Keratinocyte (primary cell): Measurements from ENCODE around the gene ZC3H12C. TPM values are rescaled to one million over a fixed set of nuclear protein-coding genes. Genes with fewer than 3 reads are reported as not detected.

Experiments
- DNase-seq: peaks from one replicate; pipeline ENCODE4 v3.0.0-alpha.2; 2011; ENCODE audit warnings: low read depth, missing footprints, low spot score
- FAIRE-seq: peaks from 2 replicates; lab custom pipeline; 2011; peaks lifted over from hg19 to GRCh38; lab: Jason Lieb, UNC
- H2AFZ ChIP-seq: 2 replicates; pipeline ENCODE4 v1.6.0; 2012; ENCODE audit warnings: low read length, control low read depth, inconsistent platforms; ENCODE audit not compliant: control insufficient read depth
- H3K27ac ChIP-seq: 2 replicates; pipeline ENCODE4 v1.5.1; 2011; ENCODE audit warnings: low read length; ENCODE audit not compliant: control insufficient read depth, insufficient read depth
- H3K27me3 ChIP-seq: 3 replicates; pipeline ENCODE4 v1.6.0; 2011; ENCODE audit warnings: low read length; ENCODE audit not compliant: control insufficient read depth, insufficient read depth; ENCODE audit errors: extremely low read depth
- H3K36me3 ChIP-seq, 2 experiments: 2 replicates in 1 of 2; 3 replicates in 1 of 2; pipeline ENCODE4 v1.5.1; 2011; ENCODE audit warnings: low read length in 2 of 2, mild to moderate bottlenecking in 1 of 2; ENCODE audit not compliant: control insufficient read depth in 2 of 2, insufficient read depth in 2 of 2; ENCODE audit errors: extremely low read depth in 1 of 2
- H3K4me1 ChIP-seq: 3 replicates; pipeline ENCODE4 v1.5.1; 2011; ENCODE audit warnings: low read length; ENCODE audit not compliant: control insufficient read depth, insufficient read depth; ENCODE audit errors: extremely low read depth
- H3K4me2 ChIP-seq: 3 replicates; pipeline ENCODE4 v1.6.0; 2011; ENCODE audit warnings: low read depth, low read length; ENCODE audit not compliant: control insufficient read depth, insufficient read depth; ENCODE audit errors: extremely low read depth
- H3K4me3 ChIP-seq, 3 experiments: fragments of 200-600 bp in 1 of 3; sonication (generic) in 1 of 3; 2 replicates in 2 of 3; 3 replicates in 1 of 3; pipeline ENCODE4 v1.5.1; 2011 to 2016; ENCODE audit warnings: low read length in 3 of 3, mild to moderate bottlenecking in 3 of 3, control low read depth in 2 of 3, inconsistent platforms in 1 of 3, low read depth in 1 of 3, mixed read lengths in 1 of 3, mixed run types in 1 of 3, moderate library complexity in 1 of 3; ENCODE audit not compliant: control insufficient read depth in 2 of 3, insufficient read depth in 2 of 3; ENCODE audit errors: extremely low read depth in 1 of 3
- H3K79me2 ChIP-seq: 2 replicates; pipeline ENCODE4 v1.6.0; 2012; ENCODE audit warnings: low read length; ENCODE audit not compliant: control insufficient read depth, insufficient read depth
- H3K9ac ChIP-seq: 3 replicates; pipeline ENCODE4 v1.6.0; 2011; ENCODE audit warnings: low read length; ENCODE audit not compliant: control insufficient read depth, insufficient read depth; ENCODE audit errors: extremely low read depth
- H3K9me1 ChIP-seq: 3 replicates; pipeline ENCODE4 v1.6.0; 2011; ENCODE audit warnings: low read length; ENCODE audit not compliant: control insufficient read depth, insufficient read depth; ENCODE audit errors: extremely low read depth
- H3K9me3 ChIP-seq: 2 replicates; pipeline ENCODE4 v1.5.1; 2012; ENCODE audit warnings: low read depth, low read length; ENCODE audit not compliant: control insufficient read depth
- H4K20me1 ChIP-seq: 3 replicates; pipeline ENCODE4 v1.6.0; 2011; ENCODE audit warnings: low read length; ENCODE audit not compliant: control insufficient read depth, insufficient read depth; ENCODE audit errors: extremely low read depth
- CTCF ChIP-seq, 3 experiments: IDR thresholded peaks in 1 of 3; conservative IDR thresholded peaks in 1 of 3; optimal IDR thresholded peaks in 1 of 3; 2 replicates in 2 of 3; 3 replicates in 1 of 3; pipeline versions ENCODE3 to v1.5.1; 2011; ENCODE audit warnings: low read length in 3 of 3, mild to moderate bottlenecking in 3 of 3, moderate library complexity in 2 of 3, control low read depth in 1 of 3, inconsistent platforms in 1 of 3; ENCODE audit not compliant: insufficient read depth in 2 of 3; ENCODE audit errors: extremely low read depth in 1 of 3
- EZH2 ChIP-seq: IDR thresholded peaks from one replicate; pipeline ENCODE4 v1.6.1; 2012; ENCODE audit warnings: inconsistent platforms, mild to moderate bottlenecking, low read length, moderate library complexity
- dilution Hi-C: fragments of 300-500 bp; cut with MboI; formaldehyde crosslinking; loops from one replicate; pipeline ENCODE4 v1.7.0; 2020; ENCODE audit warnings: low sequenced_read_pairs; ENCODE audit not compliant: extremely low pct_ligation_motif_present
- polyA plus RNA-seq, 5 experiments: library from polyadenylated mRNA; depleted of rRNA in 3 of 5; stranded (reverse) in 3 of 5; stranded (forward) in 1 of 5; unstranded in 1 of 5; fragments of >200 nt; gene quantifications; 1 replicate in 1 of 5; 2 replicates in 3 of 5; 3 replicates in 1 of 5; pipeline versions ENCODE4 v1.2.1 to v1.2.3, GENCODE V29; 2011 to 2012; ENCODE audit warnings: missing spikeins in 2 of 5, low read depth in 1 of 5, low replicate concordance in 1 of 5

Gene ZC3H12C
- polyA plus RNA-seq, 1 donor (not counting 4 experiments of a cell fraction or from before 2014, with no cell fraction given), result 13.9 TPM

- Histone ChIP-seq H3K9ac (no peak overlapping the region), H2AFZ (no peak overlapping the region)
Measured at GRCh38 chr11:110174645-110175310, 81.6 kb downstream of the ZC3H12C start.

GRCh38 chr11:110176366-110177085 is 83.3 kb downstream of the ZC3H12C start:
- Histone ChIP-seq H3K9me1 (no peaks in the 10 kb centered on the region), H3K9me3 (no peaks in the 10 kb centered on the region), H3K79me2 (no peaks in the 10 kb centered on the region), H3K9ac (no peak overlapping the region), H3K4me2 (no peak overlapping the region), H3K4me3 (no peak overlapping the region), H3K4me1 (peaks cover 13% of the 10 kb centered on the region), H2AFZ (no peak overlapping the region), H3K27ac (no peak overlapping the region), H3K36me3 (no peaks in the 10 kb centered on the region), H3K27me3 (no peaks in the 10 kb centered on the region), H4K20me1 (no peaks in the 10 kb centered on the region)
- FAIRE-seq (no peak), DNase-seq (no peak)
- dilution Hi-C loops, result no loop called here
- TF ChIP-seq CTCF (optimal IDR thresholded peaks at IDR 0.05 in 1 of 3, IDR thresholded peaks at IDR 0.05 in 1 of 3, conservative IDR thresholded peaks at IDR 0.05 in 1 of 3; ENCODE audit: extremely low read depth in 1 of 3, insufficient read depth in 2 of 3, low read length in 3 of 3) (no peak), EZH2 (no peak)

More at GRCh38 chr11:110174645-110175310, 81.6 kb downstream of the ZC3H12C start:
- Histone ChIP-seq H3K4me3 (no peak overlapping the region), H3K9me1 (no peaks in the 10 kb centered on the region), H3K4me2 (peak overlapping the region; percentile 59), H4K20me1 (no peaks in the 10 kb centered on the region), H3K79me2 (no peaks in the 10 kb centered on the region), H3K9me3 (no peaks in the 10 kb centered on the region), H3K27ac (no peak overlapping the region), H3K27me3 (no peaks in the 10 kb centered on the region), H3K36me3 (no peaks in the 10 kb centered on the region), H3K4me1 (peaks cover 13% of the 10 kb centered on the region)
- DNase-seq (no peak), FAIRE-seq (no peak)
- no peak for TF ChIP-seq CTCF (optimal IDR thresholded peaks at IDR 0.05 in 1 of 3, IDR thresholded peaks at IDR 0.05 in 1 of 3, conservative IDR thresholded peaks at IDR 0.05 in 1 of 3; ENCODE audit: extremely low read depth in 1 of 3, insufficient read depth in 2 of 3, low read length in 3 of 3)
- no peak for TF ChIP-seq EZH2
- dilution Hi-C loops, result no loop called here
